Neural progenitor cell (in vitro differentiated cells): ENCODE results near the gene CLEC3B.

Source experiments
- CTCF ChIP-seq: fragments of 200-600 bp; sonication (generic); IDR thresholded peaks from 2 replicates; pipeline ENCODE4 v1.5.1; 2017; ENCODE audit warnings: antibody characterized with exemption, mild to moderate bottlenecking
- EZH2 ChIP-seq: fragments of 200-600 bp; sonication (generic); IDR thresholded peaks from 2 replicates; pipeline ENCODE4 v1.6.1; 2017; ENCODE audit warnings: antibody characterized with exemption, mild to moderate bottlenecking, moderate library complexity

- TF ChIP-seq CTCF: no peak
- no peak for TF ChIP-seq EZH2
Observed at GRCh38 chr3:44981751-44982150, 44.4 kb upstream of the CLEC3B start.
